Measurements from ENCODE around the gene DIP2B.

GRCh38 chr12:50571786-50572185, 67.0 kb downstream of the DIP2B start:
- TF ChIP-seq, protein P1, sequence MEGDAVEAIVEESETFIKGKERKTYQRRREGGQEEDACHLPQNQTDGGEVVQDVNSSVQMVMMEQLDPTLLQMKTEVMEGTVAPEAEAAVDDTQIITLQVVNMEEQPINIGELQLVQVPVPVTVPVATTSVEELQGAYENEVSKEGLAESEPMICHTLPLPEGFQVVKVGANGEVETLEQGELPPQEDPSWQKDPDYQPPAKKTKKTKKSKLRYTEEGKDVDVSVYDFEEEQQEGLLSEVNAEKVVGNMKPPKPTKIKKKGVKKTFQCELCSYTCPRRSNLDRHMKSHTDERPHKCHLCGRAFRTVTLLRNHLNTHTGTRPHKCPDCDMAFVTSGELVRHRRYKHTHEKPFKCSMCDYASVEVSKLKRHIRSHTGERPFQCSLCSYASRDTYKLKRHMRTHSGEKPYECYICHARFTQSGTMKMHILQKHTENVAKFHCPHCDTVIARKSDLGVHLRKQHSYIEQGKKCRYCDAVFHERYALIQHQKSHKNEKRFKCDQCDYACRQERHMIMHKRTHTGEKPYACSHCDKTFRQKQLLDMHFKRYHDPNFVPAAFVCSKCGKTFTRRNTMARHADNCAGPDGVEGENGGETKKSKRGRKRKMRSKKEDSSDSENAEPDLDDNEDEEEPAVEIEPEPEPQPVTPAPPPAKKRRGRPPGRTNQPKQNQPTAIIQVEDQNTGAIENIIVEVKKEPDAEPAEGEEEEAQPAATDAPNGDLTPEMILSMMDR (IDR thresholded peaks at IDR 0.05): no peak
- no peak for TF ChIP-seq POLR2AphosphoS5 (IDR thresholded peaks at IDR 0.05)

Data from upper lobe of left lung (tissue), 4 donors.